ENCODE results near the gene RNASE11. TPM values are rescaled to one million over a fixed set of nuclear protein-coding genes. Genes with fewer than 3 reads are reported as not detected.
A peak's percentile ranks its signal among the peaks of the same experiment; 100 is the strongest.

RNASE11 gene
- total and polyA plus RNA-seq, 9 of the 15 experiments (the other 6 are each of a cell fraction or from before 2014, with no cell fraction given) = 0.16 to 0.29 (median 0.22) TPM; not detected in 6

DNA sequence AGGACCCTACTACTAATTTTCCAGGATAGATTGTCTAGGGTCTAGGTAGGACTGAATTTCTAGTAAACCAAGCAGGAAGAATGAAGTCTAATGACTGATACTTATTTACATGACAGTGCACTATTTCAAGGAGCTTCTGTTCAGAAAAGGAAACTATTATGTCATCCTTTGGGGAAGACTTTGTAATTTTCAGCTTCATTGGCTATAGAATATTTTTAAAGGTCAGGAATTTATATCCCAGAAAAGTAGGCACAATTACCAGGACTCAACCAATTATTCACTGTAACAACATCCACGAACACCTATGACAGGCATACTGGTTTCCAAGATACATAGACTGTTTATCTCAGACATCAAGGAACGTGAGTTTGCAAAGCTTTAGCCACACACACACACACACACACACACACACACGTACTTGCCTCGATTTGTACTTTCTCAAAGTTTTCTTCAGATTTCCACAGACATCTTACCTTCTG is 30.5 kb upstream of the RNASE11 start (continued):
- TF ChIP-seq, protein P1, sequence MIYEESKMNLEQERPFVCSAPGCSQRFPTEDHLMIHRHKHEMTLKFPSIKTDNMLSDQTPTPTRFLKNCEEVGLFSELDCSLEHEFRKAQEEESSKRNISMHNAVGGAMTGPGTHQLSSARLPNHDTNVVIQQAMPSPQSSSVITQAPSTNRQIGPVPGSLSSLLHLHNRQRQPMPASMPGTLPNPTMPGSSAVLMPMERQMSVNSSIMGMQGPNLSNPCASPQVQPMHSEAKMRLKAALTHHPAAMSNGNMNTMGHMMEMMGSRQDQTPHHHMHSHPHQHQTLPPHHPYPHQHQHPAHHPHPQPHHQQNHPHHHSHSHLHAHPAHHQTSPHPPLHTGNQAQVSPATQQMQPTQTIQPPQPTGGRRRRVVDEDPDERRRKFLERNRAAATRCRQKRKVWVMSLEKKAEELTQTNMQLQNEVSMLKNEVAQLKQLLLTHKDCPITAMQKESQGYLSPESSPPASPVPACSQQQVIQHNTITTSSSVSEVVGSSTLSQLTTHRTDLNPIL (CRISPR knock-in tag; IDR thresholded peaks at IDR 0.05) = no peak
- no peak for TF ChIP-seq SMC3 (conservative IDR thresholded peaks at IDR 0.05; ENCODE audit: insufficient read depth, low read depth, low read length)
- TF ChIP-seq NCOA2 (IDR thresholded peaks at IDR 0.05; ENCODE audit: partially characterized antibody in 2 of 2) = no peak
- TF ChIP-seq, protein P2, sequence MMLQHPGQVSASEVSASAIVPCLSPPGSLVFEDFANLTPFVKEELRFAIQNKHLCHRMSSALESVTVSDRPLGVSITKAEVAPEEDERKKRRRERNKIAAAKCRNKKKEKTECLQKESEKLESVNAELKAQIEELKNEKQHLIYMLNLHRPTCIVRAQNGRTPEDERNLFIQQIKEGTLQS (IDR thresholded peaks at IDR 0.05) = peak; percentile 75
- TF ChIP-seq, protein P2 (CRISPR knock-in tag; conservative IDR thresholded peaks at IDR 0.05) = no peak
- no peak for TF ChIP-seq TEAD1 (CRISPR knock-in tag; IDR thresholded peaks at IDR 0.05)
- no peak for TF ChIP-seq ILK (tag; IDR thresholded peaks at IDR 0.05; ENCODE audit: borderline replicate concordance, low read depth)
- peak; percentile 64; the same call in 1 of the 2 replicates for TF ChIP-seq LEF1 (IDR thresholded peaks at IDR 0.05)
- TF ChIP-seq NFIX (CRISPR knock-in tag; IDR thresholded peaks at IDR 0.05; ENCODE audit: low read depth) = no peak
- no peak for TF ChIP-seq ZFP1 (CRISPR knock-in tag; IDR thresholded peaks at IDR 0.05)
- TF ChIP-seq CBFA2T3 (IDR thresholded peaks at IDR 0.05) = 0 out of 2 replicates have a peak, but pooled peaks have one; percentile 30
- no peak for TF ChIP-seq ASH1L (IDR thresholded peaks at IDR 0.05; ENCODE audit: borderline replicate concordance, low read depth, partially characterized antibody)
- peak; percentile 62 for TF ChIP-seq NFE2L1 (tag; IDR thresholded peaks at IDR 0.05; ENCODE audit: borderline replicate concordance, low read depth)
- TF ChIP-seq MTA2 (IDR thresholded peaks at IDR 0.05; ENCODE audit: low read depth) = no peak
- no peak for TF ChIP-seq GABPA (tag; conservative IDR thresholded peaks at IDR 0.05; ENCODE audit: low read depth)
- 0 out of 2 replicates have a peak, but pooled peaks have one; percentile 3 for TF ChIP-seq JUND (IDR thresholded peaks at IDR 0.05; ENCODE audit: borderline replicate concordance, low read depth, low read length)
- TF ChIP-seq JUND (tag; IDR thresholded peaks at IDR 0.05; ENCODE audit: borderline replicate concordance, low read depth, low read length) = peak; percentile 81; the same call in 1 of the 3 replicates
- TF ChIP-seq ZFPM2 (CRISPR knock-in tag; IDR thresholded peaks at IDR 0.05) = no peak
- TF ChIP-seq BHLHE40 (IDR thresholded peaks at IDR 0.05; ENCODE audit: low read length) = peak; percentile 93
- no peak for TF ChIP-seq CCAR2 (IDR thresholded peaks at IDR 0.05; ENCODE audit: low read depth, low read length)
- no peak for TF ChIP-seq ESRRA (IDR thresholded peaks at IDR 0.05; ENCODE audit: borderline replicate concordance, low read depth)
- 0 out of 4 replicates have a peak, but pooled peaks of 1 of the 2 experiments have one; percentile 24 for TF ChIP-seq HDAC1 (IDR thresholded peaks at IDR 0.05)
- no peak for TF ChIP-seq DDX20 (tag; IDR thresholded peaks at IDR 0.05; ENCODE audit: low read depth)
- TF ChIP-seq TBP (optimal IDR thresholded peaks at IDR 0.05; ENCODE audit: low read depth, low read length) = no peak
- TF ChIP-seq ETV6 (IDR thresholded peaks at IDR 0.05; ENCODE audit: borderline replicate concordance in 1 of 2, low read depth in 2 of 2, low read length in 1 of 2) = no peak
- no peak for TF ChIP-seq ETV6 (CRISPR knock-in tag; IDR thresholded peaks at IDR 0.05; ENCODE audit: borderline replicate concordance)

Measured in K562 (cell line).